ENCODE data around the gene KCNMB2.

- TF ChIP-seq CREM (CRISPR knock-in tag; IDR thresholded peaks at IDR 0.05) (no peak), CTCF (IDR thresholded peaks at IDR 0.05) (no peak), GTF2I (CRISPR knock-in tag; conservative IDR thresholded peaks at IDR 0.05) (no peak), CBFB (CRISPR knock-in tag; IDR thresholded peaks at IDR 0.05; ENCODE audit: low read depth) (no peak), MYBL2 (CRISPR knock-in tag; IDR thresholded peaks at IDR 0.05) (no peak), SMAD3 (CRISPR knock-in tag; IDR thresholded peaks at IDR 0.05; ENCODE audit: borderline replicate concordance) (no peak), SP1 (CRISPR knock-in tag; conservative IDR thresholded peaks at IDR 0.05) (no peak), TEAD1 (CRISPR knock-in tag; IDR thresholded peaks at IDR 0.05) (no peak), ATF2 (CRISPR knock-in tag; IDR thresholded peaks at IDR 0.05; ENCODE audit: borderline replicate concordance, low read depth) (no peak), ZNF121 (CRISPR knock-in tag; IDR thresholded peaks at IDR 0.05) (no peak), NR3C1 (CRISPR knock-in tag; conservative IDR thresholded peaks at IDR 0.05; ENCODE audit: low read depth) (no peak)
- TF ChIP-seq, protein P1, sequence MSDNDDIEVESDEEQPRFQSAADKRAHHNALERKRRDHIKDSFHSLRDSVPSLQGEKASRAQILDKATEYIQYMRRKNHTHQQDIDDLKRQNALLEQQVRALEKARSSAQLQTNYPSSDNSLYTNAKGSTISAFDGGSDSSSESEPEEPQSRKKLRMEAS (CRISPR knock-in tag; IDR thresholded peaks at IDR 0.05), result no peak
- TF ChIP-seq, protein P2, sequence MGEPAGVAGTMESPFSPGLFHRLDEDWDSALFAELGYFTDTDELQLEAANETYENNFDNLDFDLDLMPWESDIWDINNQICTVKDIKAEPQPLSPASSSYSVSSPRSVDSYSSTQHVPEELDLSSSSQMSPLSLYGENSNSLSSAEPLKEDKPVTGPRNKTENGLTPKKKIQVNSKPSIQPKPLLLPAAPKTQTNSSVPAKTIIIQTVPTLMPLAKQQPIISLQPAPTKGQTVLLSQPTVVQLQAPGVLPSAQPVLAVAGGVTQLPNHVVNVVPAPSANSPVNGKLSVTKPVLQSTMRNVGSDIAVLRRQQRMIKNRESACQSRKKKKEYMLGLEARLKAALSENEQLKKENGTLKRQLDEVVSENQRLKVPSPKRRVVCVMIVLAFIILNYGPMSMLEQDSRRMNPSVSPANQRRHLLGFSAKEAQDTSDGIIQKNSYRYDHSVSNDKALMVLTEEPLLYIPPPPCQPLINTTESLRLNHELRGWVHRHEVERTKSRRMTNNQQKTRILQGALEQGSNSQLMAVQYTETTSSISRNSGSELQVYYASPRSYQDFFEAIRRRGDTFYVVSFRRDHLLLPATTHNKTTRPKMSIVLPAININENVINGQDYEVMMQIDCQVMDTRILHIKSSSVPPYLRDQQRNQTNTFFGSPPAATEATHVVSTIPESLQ (CRISPR knock-in tag; IDR thresholded peaks at IDR 0.05), result no peak
These were observed 163.1 kb downstream of the KCNMB2 start for GRCh38 chr3:178699364-178699763.
